Erythroblast (primary cell): ENCODE data around the gene ZNF358.

ENCODE experiments used
- GATA1 ChIP-seq: IDR thresholded peaks from 2 replicates; pipeline ENCODE4 v1.6.1; 2011; ENCODE audit warnings: low read depth, mild to moderate bottlenecking, control low read depth, low read length, moderate library complexity
- POLR2A ChIP-seq: IDR thresholded peaks from 2 replicates; pipeline ENCODE4 v1.6.1; 2011; ENCODE audit warnings: mild to moderate bottlenecking, low read length

DNA sequence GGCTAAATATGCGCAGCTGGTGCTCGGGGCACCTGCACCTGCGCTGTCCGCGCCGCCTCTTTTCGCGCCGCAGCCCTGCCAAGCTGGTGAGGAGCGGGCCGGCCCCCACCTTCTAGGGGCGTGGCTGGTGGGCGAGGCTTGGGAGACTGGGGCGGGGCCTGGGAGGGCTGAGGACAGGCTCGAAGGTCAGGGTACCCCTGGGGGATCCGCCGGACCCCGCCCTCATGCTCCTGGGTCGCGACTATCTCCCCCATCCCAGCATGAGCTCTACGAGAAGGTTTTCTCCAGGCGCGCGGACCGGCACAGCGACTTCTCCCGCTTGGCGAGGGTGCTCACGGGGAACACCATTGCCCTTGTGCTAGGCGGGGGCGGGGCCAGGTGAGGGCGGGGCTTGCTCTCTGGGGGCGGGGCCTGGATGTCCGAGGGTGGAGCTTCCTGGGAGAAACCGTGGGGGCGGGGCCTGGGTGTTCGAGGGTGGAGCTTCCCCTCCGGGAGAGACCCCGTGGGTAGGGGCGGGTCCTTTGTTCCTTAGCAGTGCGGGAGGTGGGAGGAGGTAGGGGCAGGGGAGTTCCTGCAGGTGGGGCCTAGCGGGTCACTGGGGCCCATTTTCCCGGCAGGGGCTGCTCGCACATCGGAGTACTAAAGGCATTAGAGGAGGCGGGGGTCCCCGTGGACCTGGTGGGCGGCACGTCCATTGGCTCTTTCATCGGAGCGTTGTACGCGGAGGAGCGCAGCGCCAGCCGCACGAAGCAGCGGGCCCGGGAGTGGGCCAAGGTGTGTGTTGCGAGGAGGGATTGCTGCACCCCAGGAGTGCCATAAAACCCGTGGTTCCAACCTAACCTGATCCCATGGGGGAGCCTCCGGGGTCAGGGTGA, 39.3 kb downstream of the ZNF358 start:
- TF ChIP-seq POLR2A (no peak), GATA1 (no peak)
